WI38 (cell line): ENCODE data around the gene NAT10.

Experiments
- H3K4me3 ChIP-seq: 2 replicates; pipeline ENCODE4 v1.5.1; 2011; ENCODE audit warnings: low read depth, mild to moderate bottlenecking, control low read depth, low read length
- TF ChIP-seq, protein P1 (sequence below): IDR thresholded peaks from 2 replicates; pipeline ENCODE4 v1.5.1; 2012; ENCODE audit warnings: low read depth, mild to moderate bottlenecking, control low read depth, low read length

Gene NAT10

GRCh38 chr11:34190192-34191139, 85.0 kb downstream of the NAT10 start:
- no peak overlapping the region for H3K4me3 ChIP-seq
- TF ChIP-seq, protein P1, sequence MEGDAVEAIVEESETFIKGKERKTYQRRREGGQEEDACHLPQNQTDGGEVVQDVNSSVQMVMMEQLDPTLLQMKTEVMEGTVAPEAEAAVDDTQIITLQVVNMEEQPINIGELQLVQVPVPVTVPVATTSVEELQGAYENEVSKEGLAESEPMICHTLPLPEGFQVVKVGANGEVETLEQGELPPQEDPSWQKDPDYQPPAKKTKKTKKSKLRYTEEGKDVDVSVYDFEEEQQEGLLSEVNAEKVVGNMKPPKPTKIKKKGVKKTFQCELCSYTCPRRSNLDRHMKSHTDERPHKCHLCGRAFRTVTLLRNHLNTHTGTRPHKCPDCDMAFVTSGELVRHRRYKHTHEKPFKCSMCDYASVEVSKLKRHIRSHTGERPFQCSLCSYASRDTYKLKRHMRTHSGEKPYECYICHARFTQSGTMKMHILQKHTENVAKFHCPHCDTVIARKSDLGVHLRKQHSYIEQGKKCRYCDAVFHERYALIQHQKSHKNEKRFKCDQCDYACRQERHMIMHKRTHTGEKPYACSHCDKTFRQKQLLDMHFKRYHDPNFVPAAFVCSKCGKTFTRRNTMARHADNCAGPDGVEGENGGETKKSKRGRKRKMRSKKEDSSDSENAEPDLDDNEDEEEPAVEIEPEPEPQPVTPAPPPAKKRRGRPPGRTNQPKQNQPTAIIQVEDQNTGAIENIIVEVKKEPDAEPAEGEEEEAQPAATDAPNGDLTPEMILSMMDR: no peak

- TF ChIP-seq, protein P1: no peak
- H3K4me3 ChIP-seq: no peak overlapping the region
These were observed 86.1 kb downstream of the NAT10 start for GRCh38 chr11:34191578-34191977.

DNA sequence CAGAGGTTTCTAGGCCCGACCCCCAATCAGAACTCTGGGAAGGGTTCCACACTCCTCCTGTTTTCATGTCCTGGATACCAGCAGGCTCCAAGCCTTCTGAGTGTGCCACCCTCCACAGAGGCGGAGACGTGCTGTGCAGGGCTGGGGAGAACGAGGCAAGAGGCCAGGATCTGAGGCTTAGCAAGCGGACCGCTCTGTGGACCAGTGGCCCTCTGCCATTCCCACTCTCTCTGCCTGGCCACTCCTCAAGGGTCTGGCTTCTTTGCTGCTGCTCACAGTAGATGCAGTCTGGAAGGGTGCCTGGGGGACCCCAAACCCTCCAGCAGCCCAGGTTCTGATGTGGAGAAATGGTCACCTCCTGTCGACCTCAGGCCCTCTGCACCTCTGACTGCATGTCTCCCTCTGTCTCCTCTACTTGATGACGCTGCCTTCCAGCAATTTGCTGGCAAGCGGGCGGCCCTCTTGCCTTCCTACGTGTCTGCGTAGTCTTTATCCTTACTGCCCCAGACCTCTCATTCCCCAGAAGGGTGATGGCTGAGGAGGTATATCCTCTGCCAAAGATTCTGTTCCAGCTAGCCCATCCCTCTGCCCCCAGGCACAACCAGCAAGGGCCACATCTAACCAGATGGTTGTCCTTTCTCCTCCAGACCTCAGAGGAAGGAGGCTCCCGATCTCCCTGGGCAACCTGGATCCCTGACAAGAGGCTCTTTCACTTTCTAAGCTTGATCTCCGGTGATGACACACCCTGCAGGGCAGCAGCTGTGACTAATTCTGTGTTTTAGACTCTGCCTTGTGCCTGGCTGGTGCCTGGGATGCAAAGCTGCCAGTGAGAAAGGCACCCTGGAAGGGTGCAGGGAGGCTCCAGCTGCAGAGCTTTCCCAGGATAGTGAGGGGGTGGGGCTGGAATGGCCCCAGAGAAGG, 87.3 kb downstream of the NAT10 start:
- peak overlapping the region; percentile 53 for H3K4me3 ChIP-seq
- TF ChIP-seq, protein P1: no peak

DNA sequence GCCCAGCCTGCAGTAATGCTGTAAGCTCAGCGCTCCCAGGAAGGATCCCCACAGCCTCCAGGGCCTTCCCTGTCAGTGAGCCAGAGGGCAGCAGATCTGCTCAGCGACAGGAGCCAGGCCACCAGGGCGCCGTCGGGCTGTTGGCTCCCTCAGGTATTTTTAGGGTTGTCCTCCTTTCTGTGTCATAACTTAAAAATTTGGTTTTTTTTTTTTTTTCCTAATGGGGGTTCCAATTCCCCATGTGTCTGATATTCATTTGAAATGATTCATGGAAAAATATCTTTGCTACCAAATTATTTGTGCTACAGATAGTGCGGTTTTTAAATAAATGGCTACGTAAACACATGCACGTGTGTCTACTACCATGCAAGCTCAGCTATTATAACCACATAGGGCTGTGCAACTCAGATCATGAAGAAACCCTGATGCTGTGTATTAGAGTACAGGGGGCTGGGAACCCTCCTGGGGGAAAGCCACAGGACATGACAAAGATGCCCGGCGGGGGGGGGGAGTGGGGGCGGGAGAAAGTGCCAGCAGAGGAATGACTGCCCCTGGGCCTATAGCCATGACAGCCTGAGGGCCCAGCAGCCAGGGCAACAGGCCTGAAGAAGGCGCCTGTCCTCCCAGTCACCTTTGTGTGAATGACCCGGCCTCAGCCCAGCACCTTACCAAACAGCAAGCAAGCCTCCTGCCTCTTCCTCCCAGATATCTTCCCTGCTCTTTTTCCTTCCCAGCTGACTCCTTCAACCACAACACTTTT, 89.3 kb downstream of the NAT10 start:
- TF ChIP-seq, protein P1: no peak
- no peak overlapping the region for H3K4me3 ChIP-seq
